ENCODE data around the gene OR51E2. TPM values are rescaled to one million over a fixed set of nuclear protein-coding genes. Genes with fewer than 3 reads are reported as not detected.

Gene OR51E2
- not detected in 2 replicates for total RNA-seq (2021)
- long read RNA-seq = 0 reads

DNA sequence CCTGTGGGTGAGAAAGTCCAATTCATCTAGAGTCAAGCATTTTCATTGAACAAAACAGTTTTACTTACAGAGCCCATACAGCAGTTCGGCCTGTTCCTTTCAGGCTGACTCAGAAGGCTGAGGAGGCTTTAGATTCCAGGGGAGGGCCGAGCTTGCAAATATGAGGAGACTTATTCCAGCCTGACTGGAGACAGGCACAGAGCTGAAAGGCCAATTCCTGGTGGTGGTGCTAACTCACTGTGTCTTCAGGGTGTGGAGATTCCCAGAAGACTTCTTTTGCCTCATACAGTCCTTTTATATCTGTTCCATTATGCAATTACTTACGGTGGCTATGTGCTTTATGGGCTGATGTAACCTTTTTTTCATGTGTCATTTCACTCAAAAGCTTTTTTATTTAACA lies at the start of gene OR51E2:
Gene OR51E2 (minus strand): TSS at position 269 of the 400 bp plus-strand sequence. CDS start 15,142 bp downstream, outside the sequence.
- no peaks in the 10 kb centered on the region for H3K9me3 ChIP-seq (ENCODE audit: control insufficient read depth, low read depth, low read length)
- no peak within 1 kb of the TSS for H3K4me3 Mint-ChIP-seq
- H3K79me2 ChIP-seq (ENCODE audit: insufficient read depth, low read length) = no peaks in the 10 kb centered on the region
- no peak within 1 kb of the TSS for H4K91ac ChIP-seq (ENCODE audit: insufficient read length, low read depth, low read length)
- H3K4me1 Mint-ChIP-seq = no peaks in the 10 kb centered on the region
- H2BK20ac ChIP-seq (ENCODE audit: low read depth, low read length, poor library complexity, severe bottlenecking) = no peak within 1 kb of the TSS
- no CpG with 5 or more reads among the region's 3 CpGs for WGBS (ENCODE audit: extremely low coverage, insufficient read length, low lambda C conversion rate)
- no peak within 1 kb of the TSS for H3K23ac ChIP-seq (ENCODE audit: insufficient read length, low read depth, low read length)
- no peak within 1 kb of the TSS for H2BK15ac ChIP-seq (ENCODE audit: low read depth, low read length)
- H3K9me3 Mint-ChIP-seq = no peaks in the 10 kb centered on the region; a peak in 1 of 5 replicates
- no peaks in the 10 kb centered on the region for H4K20me1 ChIP-seq (ENCODE audit: control insufficient read depth, insufficient read depth, insufficient read length)
- no peak within 1 kb of the TSS for H2BK5ac ChIP-seq (ENCODE audit: insufficient read length, low read length)
- no peaks in the 10 kb centered on the region for H3K23me2 ChIP-seq (ENCODE audit: insufficient read length, low read depth, low read length, poor library complexity, severe bottlenecking)
- TF ChIP-seq, protein P1, sequence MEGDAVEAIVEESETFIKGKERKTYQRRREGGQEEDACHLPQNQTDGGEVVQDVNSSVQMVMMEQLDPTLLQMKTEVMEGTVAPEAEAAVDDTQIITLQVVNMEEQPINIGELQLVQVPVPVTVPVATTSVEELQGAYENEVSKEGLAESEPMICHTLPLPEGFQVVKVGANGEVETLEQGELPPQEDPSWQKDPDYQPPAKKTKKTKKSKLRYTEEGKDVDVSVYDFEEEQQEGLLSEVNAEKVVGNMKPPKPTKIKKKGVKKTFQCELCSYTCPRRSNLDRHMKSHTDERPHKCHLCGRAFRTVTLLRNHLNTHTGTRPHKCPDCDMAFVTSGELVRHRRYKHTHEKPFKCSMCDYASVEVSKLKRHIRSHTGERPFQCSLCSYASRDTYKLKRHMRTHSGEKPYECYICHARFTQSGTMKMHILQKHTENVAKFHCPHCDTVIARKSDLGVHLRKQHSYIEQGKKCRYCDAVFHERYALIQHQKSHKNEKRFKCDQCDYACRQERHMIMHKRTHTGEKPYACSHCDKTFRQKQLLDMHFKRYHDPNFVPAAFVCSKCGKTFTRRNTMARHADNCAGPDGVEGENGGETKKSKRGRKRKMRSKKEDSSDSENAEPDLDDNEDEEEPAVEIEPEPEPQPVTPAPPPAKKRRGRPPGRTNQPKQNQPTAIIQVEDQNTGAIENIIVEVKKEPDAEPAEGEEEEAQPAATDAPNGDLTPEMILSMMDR (conservative IDR thresholded peaks at IDR 0.05) = no peak
- no peak within 1 kb of the TSS for H3K4me2 ChIP-seq (ENCODE audit: insufficient read depth, insufficient read length, low read length)
- H2BK120ac ChIP-seq (ENCODE audit: low read depth, low read length, poor library complexity, severe bottlenecking) = peak within 1 kb of the TSS; percentile 19
- H2AFZ ChIP-seq (ENCODE audit: low read length) = no peak within 1 kb of the TSS
- no peak within 1 kb of the TSS for H3K4ac ChIP-seq (ENCODE audit: low read depth, low read length)
- no peaks in the 10 kb centered on the region for H3K36me3 Mint-ChIP-seq (ENCODE audit: insufficient read depth in 1 of 3, low read depth in 3 of 3)
- no peak within 1 kb of the TSS for H3K18ac ChIP-seq (ENCODE audit: insufficient read length, low read depth, low read length)
- H3K27me3 Mint-ChIP-seq (ENCODE audit: low read depth) = no peaks in the 10 kb centered on the region
- H2AK5ac ChIP-seq (ENCODE audit: insufficient read length, low read length) = no peak within 1 kb of the TSS
- no peak within 1 kb of the TSS for H3K14ac ChIP-seq (ENCODE audit: insufficient read depth, low read length)
- no peaks in the 10 kb centered on the region for H3K79me1 ChIP-seq (ENCODE audit: insufficient read depth, low read depth, low read length, poor library complexity, severe bottlenecking)
- H4K8ac ChIP-seq (replicated peaks; ENCODE audit: insufficient read length, low read depth, low read length) = no peak within 1 kb of the TSS
- H3K56ac ChIP-seq (ENCODE audit: insufficient read length, low read depth, low read length) = no peak within 1 kb of the TSS
- no peak for DNase-seq
- no peak within 1 kb of the TSS for H2BK12ac ChIP-seq (ENCODE audit: insufficient read length, low read depth, low read length)
- no peaks in the 10 kb centered on the region for H3K27me3 ChIP-seq (ENCODE audit: insufficient read depth, low read length)
- H4K5ac ChIP-seq (ENCODE audit: insufficient read length, low read depth, low read length) = no peak within 1 kb of the TSS
- no peaks in the 10 kb centered on the region; the same call in 1 of the 2 replicates for H3K4me1 ChIP-seq (ENCODE audit: insufficient read depth, low read length)
- H3K27ac ChIP-seq (ENCODE audit: insufficient read length, low read depth, low read length) = no peak within 1 kb of the TSS
- no peak within 1 kb of the TSS for H3T11ph ChIP-seq (ENCODE audit: low read length)
- H3K27ac Mint-ChIP-seq = peak within 1 kb of the TSS in 2 of 3 experiments; percentile 26 to 42; a peak in 2 of 7 replicates
- no peak within 1 kb of the TSS for H3K9ac ChIP-seq (ENCODE audit: extremely low read depth, insufficient read length, low read length)
